Neural cell (in vitro differentiated cells): ENCODE results near the gene GLI3. TPM values are rescaled to one million over a fixed set of nuclear protein-coding genes. Genes with fewer than 3 reads are reported as not detected.

Experiments used
- H2AFZ ChIP-seq: fragments of 200-600, 300-800 bp; sonication (generic), shearing (Covaris generic); 2 replicates; pipeline ENCODE4 v1.6.0; 2014; ENCODE audit warnings: low read depth, mild to moderate bottlenecking, antibody characterized with exemption, low read length, moderate library complexity
- H3F3A ChIP-seq: fragments of 200-600 bp; shearing (Covaris generic); 2 replicates; pipeline ENCODE4 v1.6.1; 2016; ENCODE audit warnings: mild to moderate bottlenecking, moderate library complexity, mixed read lengths, antibody characterized with exemption, low read length; ENCODE audit not compliant: insufficient read depth, poor library complexity, severe bottlenecking
- H3K27ac ChIP-seq: fragments of 200-600, 300-800 bp; sonication (generic), shearing (Covaris generic); 2 replicates; pipeline ENCODE4 v1.5.1; 2014; ENCODE audit warnings: mild to moderate bottlenecking, low read length, moderate library complexity
- H3K27me3 ChIP-seq: fragments of 300-800, 200-600 bp; sonication (generic), shearing (Covaris generic); 2 replicates; pipeline ENCODE4 v1.6.0; 2014; ENCODE audit warnings: mild to moderate bottlenecking, low read depth, low read length, moderate library complexity; ENCODE audit not compliant: insufficient read depth
- H3K36me3 ChIP-seq: fragments of 300-800, 200-600 bp; sonication (generic), shearing (Covaris generic); 2 replicates; pipeline ENCODE4 v1.5.1; 2014; ENCODE audit warnings: mild to moderate bottlenecking, antibody characterized with exemption, low read length, moderate library complexity; ENCODE audit not compliant: insufficient read depth
- H3K4me2 ChIP-seq: fragments of 300-800, 200-600 bp; sonication (generic), shearing (Covaris generic); 2 replicates; pipeline ENCODE4 v1.6.0; 2014; ENCODE audit warnings: mild to moderate bottlenecking, low read length
- H3K4me3 ChIP-seq: fragments of 300-800, 200-600 bp; sonication (generic), shearing (Covaris generic); 2 replicates; pipeline ENCODE4 v1.5.1; 2014; ENCODE audit warnings: mild to moderate bottlenecking, low read length, moderate library complexity
- H3K79me2 ChIP-seq: fragments of 200-600 bp; shearing (Covaris generic); replicated peaks from 2 replicates; pipeline ENCODE4 v1.6.0; 2014; ENCODE audit warnings: mild to moderate bottlenecking, low read length, moderate library complexity; ENCODE audit not compliant: insufficient read depth
- H3K9ac ChIP-seq: fragments of 300-800, 200-600 bp; sonication (generic), shearing (Covaris generic); 2 replicates; pipeline ENCODE4 v1.6.1; 2016; ENCODE audit warnings: mild to moderate bottlenecking, low read length, mixed read lengths
- H3K9me2 ChIP-seq: fragments of 200-600 bp; shearing (Covaris generic); 2 replicates; pipeline ENCODE4 v1.6.1; 2016; ENCODE audit warnings: mild to moderate bottlenecking, low read length, mixed read lengths; ENCODE audit not compliant: insufficient read depth
- H3K9me3 ChIP-seq: fragments of 200-600, 300-800 bp; sonication (generic), shearing (Covaris generic); 2 replicates; pipeline ENCODE4 v1.6.1; 2016; ENCODE audit warnings: mild to moderate bottlenecking, mixed run types, low read length, moderate library complexity, mixed read lengths
- H4K20me1 ChIP-seq: fragments of 200-600 bp; shearing (Covaris generic); 2 replicates; pipeline ENCODE4 v1.6.1; 2016; ENCODE audit warnings: mild to moderate bottlenecking, mixed run types; ENCODE audit not compliant: insufficient read depth
- EP300 ChIP-seq: fragments of 450-650 bp; conservative IDR thresholded peaks from 2 replicates; pipeline ENCODE4 v1.6.1; 2014; ENCODE audit warnings: antibody characterized with exemption, mild to moderate bottlenecking, moderate library complexity; ENCODE audit not compliant: poor library complexity, severe bottlenecking
- EZH2 ChIP-seq: fragments of 200-600, 300-800 bp; shearing (Covaris generic), sonication (generic); IDR thresholded peaks from 2 replicates; pipeline ENCODE4 v1.6.1; 2014; ENCODE audit warnings: antibody characterized with exemption, low read length, borderline replicate concordance, mild to moderate bottlenecking; ENCODE audit not compliant: insufficient read depth, poor library complexity, severe bottlenecking
- MXI1 ChIP-seq: fragments of 450-650 bp; conservative IDR thresholded peaks from 2 replicates; pipeline ENCODE4 v1.6.1; 2014; ENCODE audit warnings: antibody characterized with exemption, mild to moderate bottlenecking; ENCODE audit not compliant: poor library complexity, severe bottlenecking
- POLR2AphosphoS5 ChIP-seq: IDR thresholded peaks from 2 replicates; pipeline ENCODE4 v1.6.1; 2012
- RAD21 ChIP-seq: fragments of 450-650 bp; conservative IDR thresholded peaks from 2 replicates; pipeline ENCODE4 v1.6.1; 2014; ENCODE audit warnings: antibody characterized with exemption, mild to moderate bottlenecking, moderate library complexity
- SMC3 ChIP-seq: fragments of 450-650 bp; conservative IDR thresholded peaks from 2 replicates; pipeline ENCODE4 v1.6.1; 2014; ENCODE audit warnings: antibody characterized with exemption, mild to moderate bottlenecking, moderate library complexity; ENCODE audit not compliant: poor library complexity
- TAF1 ChIP-seq: IDR thresholded peaks from 2 replicates; pipeline ENCODE4 v1.6.1; 2012; ENCODE audit warnings: low read depth
- polyA plus RNA-seq: library from polyadenylated mRNA; depleted of rRNA; stranded (reverse); fragments of >200 nt; gene quantifications from 2 replicates; pipeline ENCODE4 v1.2.3, GENCODE V29; 2014
- TF ChIP-seq, protein P1 (sequence below): IDR thresholded peaks from 2 replicates; pipeline ENCODE4 v1.6.1; 2012; ENCODE audit warnings: borderline replicate concordance
- TF ChIP-seq, protein P2 (sequence below): fragments of 450-650 bp; IDR thresholded peaks from 2 replicates; pipeline ENCODE4 v1.5.1; 2014; ENCODE audit warnings: antibody characterized with exemption, mild to moderate bottlenecking, moderate library complexity; ENCODE audit not compliant: poor library complexity, severe bottlenecking

GLI3 gene
- polyA plus RNA-seq, 1 donor from 2014 or later, result 0.19 TPM

DNA sequence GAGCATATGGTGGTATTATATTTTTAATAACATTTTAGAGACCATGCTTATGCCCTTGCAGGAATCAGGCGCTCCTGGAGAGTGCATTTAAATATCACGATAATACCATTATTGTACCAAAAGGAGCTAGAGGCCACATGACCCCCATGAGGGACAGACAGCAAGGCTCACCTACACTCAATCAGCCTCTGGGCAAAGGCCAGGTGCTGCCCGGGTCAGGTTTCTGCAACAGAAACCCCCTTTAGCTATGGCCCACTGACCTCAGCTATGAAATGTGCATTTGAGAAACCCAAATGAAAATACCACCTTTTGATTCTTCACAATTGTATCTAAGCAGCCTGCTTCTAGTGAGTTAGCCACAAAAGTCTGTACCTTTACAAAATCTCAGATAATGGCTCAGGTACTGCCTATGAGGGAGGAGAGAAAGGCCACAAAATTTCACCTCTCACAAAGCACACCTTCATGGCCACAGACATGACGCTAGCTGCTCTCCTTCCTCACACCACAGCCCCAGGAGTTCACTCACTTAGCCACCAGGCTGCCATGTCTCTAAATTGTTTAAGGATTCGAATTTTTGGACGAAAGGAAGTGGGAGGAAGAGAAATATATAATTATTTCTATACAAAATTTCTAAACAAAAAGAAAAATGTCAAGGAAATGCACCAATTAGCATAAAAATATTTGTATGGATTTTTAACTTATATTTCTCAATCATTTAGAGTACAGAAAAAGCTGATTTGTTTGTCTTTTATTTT is 79.9 kb downstream of the GLI3 start:
- Histone ChIP-seq H4K20me1 (no peaks in the 10 kb centered on the region), H3K4me2 (no peak overlapping the region), H3F3A (no peaks in the 10 kb centered on the region), H3K36me3 (no peaks in the 10 kb centered on the region), H3K4me3 (no peak overlapping the region), H3K9ac (no peak overlapping the region), H3K27me3 (no peaks in the 10 kb centered on the region), H2AFZ (no peak overlapping the region), H3K79me2 (peaks cover 77% of the 10 kb centered on the region), H3K27ac (no peak overlapping the region), H3K9me3 (no peaks in the 10 kb centered on the region), H3K9me2 (no peaks in the 10 kb centered on the region)
- no peak for TF ChIP-seq TAF1
- TF ChIP-seq EZH2, result no peak
- TF ChIP-seq SMC3, result no peak
- TF ChIP-seq, protein P1, sequence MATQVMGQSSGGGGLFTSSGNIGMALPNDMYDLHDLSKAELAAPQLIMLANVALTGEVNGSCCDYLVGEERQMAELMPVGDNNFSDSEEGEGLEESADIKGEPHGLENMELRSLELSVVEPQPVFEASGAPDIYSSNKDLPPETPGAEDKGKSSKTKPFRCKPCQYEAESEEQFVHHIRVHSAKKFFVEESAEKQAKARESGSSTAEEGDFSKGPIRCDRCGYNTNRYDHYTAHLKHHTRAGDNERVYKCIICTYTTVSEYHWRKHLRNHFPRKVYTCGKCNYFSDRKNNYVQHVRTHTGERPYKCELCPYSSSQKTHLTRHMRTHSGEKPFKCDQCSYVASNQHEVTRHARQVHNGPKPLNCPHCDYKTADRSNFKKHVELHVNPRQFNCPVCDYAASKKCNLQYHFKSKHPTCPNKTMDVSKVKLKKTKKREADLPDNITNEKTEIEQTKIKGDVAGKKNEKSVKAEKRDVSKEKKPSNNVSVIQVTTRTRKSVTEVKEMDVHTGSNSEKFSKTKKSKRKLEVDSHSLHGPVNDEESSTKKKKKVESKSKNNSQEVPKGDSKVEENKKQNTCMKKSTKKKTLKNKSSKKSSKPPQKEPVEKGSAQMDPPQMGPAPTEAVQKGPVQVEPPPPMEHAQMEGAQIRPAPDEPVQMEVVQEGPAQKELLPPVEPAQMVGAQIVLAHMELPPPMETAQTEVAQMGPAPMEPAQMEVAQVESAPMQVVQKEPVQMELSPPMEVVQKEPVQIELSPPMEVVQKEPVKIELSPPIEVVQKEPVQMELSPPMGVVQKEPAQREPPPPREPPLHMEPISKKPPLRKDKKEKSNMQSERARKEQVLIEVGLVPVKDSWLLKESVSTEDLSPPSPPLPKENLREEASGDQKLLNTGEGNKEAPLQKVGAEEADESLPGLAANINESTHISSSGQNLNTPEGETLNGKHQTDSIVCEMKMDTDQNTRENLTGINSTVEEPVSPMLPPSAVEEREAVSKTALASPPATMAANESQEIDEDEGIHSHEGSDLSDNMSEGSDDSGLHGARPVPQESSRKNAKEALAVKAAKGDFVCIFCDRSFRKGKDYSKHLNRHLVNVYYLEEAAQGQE, result no peak
- TF ChIP-seq EP300, result no peak
- TF ChIP-seq MXI1, result no peak
- TF ChIP-seq POLR2AphosphoS5, result no peak
- TF ChIP-seq, protein P2, sequence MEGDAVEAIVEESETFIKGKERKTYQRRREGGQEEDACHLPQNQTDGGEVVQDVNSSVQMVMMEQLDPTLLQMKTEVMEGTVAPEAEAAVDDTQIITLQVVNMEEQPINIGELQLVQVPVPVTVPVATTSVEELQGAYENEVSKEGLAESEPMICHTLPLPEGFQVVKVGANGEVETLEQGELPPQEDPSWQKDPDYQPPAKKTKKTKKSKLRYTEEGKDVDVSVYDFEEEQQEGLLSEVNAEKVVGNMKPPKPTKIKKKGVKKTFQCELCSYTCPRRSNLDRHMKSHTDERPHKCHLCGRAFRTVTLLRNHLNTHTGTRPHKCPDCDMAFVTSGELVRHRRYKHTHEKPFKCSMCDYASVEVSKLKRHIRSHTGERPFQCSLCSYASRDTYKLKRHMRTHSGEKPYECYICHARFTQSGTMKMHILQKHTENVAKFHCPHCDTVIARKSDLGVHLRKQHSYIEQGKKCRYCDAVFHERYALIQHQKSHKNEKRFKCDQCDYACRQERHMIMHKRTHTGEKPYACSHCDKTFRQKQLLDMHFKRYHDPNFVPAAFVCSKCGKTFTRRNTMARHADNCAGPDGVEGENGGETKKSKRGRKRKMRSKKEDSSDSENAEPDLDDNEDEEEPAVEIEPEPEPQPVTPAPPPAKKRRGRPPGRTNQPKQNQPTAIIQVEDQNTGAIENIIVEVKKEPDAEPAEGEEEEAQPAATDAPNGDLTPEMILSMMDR, result no peak
- TF ChIP-seq RAD21, result no peak

DNA sequence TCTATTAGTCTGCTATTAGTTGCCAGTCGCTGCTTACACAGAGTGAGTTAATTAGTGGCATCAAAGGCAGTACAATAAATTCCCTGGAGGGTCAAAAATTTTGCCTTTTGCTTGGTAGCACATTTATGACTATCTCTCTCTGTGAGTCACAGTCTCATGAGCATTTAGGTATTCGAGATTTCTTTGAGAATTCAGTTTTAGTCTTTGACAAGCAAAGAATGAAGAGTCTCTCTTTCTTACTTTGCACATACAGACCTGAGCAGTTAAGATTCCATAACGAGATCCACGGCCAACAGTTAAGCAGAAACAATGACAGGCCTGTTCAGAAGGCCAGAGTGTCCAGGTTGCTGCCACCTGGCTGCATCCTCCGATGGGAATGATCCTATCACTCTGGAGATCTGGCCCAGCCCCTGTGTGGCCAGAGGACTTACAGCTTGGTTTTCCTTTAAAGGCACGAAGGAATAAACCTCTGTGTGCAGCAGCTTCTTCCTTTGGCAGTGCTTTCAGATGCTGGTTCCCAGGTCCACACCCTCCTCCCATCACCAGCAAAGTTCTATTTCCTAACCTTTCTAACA is 80.6 kb downstream of the GLI3 start:
- no peaks in the 10 kb centered on the region for H4K20me1 ChIP-seq
- TF ChIP-seq EZH2 (no peak), RAD21 (no peak), MXI1 (no peak), TAF1 (no peak), EP300 (no peak), SMC3 (no peak), POLR2AphosphoS5 (no peak)
- TF ChIP-seq, protein P1, result no peak
- TF ChIP-seq, protein P2, result no peak
- H2AFZ ChIP-seq, result no peak overlapping the region
- peaks cover 5% of the 10 kb centered on the region for H3F3A ChIP-seq
- no peak overlapping the region for H3K9ac ChIP-seq
- no peaks in the 10 kb centered on the region for H3K27me3 ChIP-seq
- no peak overlapping the region for H3K4me2 ChIP-seq
- H3K36me3 ChIP-seq, result no peaks in the 10 kb centered on the region
- H3K27ac ChIP-seq, result no peak overlapping the region
- no peaks in the 10 kb centered on the region for H3K9me3 ChIP-seq
- peaks cover 69% of the 10 kb centered on the region for H3K79me2 ChIP-seq
- no peaks in the 10 kb centered on the region for H3K9me2 ChIP-seq
- H3K4me3 ChIP-seq, result no peak overlapping the region
